ENCODE data around the gene SLC35F3. TPM values are rescaled to one million over a fixed set of nuclear protein-coding genes. Genes with fewer than 3 reads are reported as not detected.

The SLC35F3 gene
- total RNA-seq, 1 donor = not detected

DNA sequence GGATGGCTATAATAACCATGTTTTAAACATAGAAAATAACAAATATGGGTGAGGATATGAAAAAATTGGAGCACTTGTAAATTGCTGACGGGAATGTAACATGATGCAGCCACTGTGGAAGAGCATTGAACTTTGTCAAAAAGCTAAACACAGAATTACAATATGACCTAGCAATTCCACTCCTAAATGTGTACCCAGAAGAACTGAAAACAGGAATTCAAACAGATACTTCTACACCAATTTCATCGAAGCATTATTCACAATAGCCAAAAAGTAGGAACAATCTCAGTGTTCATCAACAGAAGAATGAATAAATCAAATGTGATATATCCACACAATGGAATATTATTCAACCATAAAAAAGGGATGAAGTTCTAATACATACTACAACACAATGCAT is 436.1 kb downstream of the SLC35F3 start:
- H3K27ac ChIP-seq (ENCODE audit: low read depth, low read length) = no peak overlapping the region
- TF ChIP-seq, protein P1, sequence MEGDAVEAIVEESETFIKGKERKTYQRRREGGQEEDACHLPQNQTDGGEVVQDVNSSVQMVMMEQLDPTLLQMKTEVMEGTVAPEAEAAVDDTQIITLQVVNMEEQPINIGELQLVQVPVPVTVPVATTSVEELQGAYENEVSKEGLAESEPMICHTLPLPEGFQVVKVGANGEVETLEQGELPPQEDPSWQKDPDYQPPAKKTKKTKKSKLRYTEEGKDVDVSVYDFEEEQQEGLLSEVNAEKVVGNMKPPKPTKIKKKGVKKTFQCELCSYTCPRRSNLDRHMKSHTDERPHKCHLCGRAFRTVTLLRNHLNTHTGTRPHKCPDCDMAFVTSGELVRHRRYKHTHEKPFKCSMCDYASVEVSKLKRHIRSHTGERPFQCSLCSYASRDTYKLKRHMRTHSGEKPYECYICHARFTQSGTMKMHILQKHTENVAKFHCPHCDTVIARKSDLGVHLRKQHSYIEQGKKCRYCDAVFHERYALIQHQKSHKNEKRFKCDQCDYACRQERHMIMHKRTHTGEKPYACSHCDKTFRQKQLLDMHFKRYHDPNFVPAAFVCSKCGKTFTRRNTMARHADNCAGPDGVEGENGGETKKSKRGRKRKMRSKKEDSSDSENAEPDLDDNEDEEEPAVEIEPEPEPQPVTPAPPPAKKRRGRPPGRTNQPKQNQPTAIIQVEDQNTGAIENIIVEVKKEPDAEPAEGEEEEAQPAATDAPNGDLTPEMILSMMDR (IDR thresholded peaks at IDR 0.05; ENCODE audit: extremely low read depth, low read depth, low read length) = no peak
- H3K79me2 ChIP-seq (ENCODE audit: insufficient read depth, low read length) = no peaks in the 10 kb centered on the region
- H3K4me1 ChIP-seq (ENCODE audit: insufficient read depth, low read length) = no peaks in the 10 kb centered on the region
- no peaks in the 10 kb centered on the region for H3K9me3 ChIP-seq (ENCODE audit: low read depth, low read length)
- H2AFZ ChIP-seq (ENCODE audit: low read length) = no peak overlapping the region
- H4K20me1 ChIP-seq (ENCODE audit: insufficient read depth, low read length) = no peaks in the 10 kb centered on the region
- H3K27me3 ChIP-seq (ENCODE audit: insufficient read depth, low read length) = no peaks in the 10 kb centered on the region
- H3K36me3 ChIP-seq (ENCODE audit: insufficient read depth, low read length) = no peaks in the 10 kb centered on the region
- no peak for DNase-seq (ENCODE audit: insufficient read length, low spot score, missing footprints)
- H3K4me2 ChIP-seq (ENCODE audit: insufficient read depth, low read length) = no peak overlapping the region
- no peak overlapping the region for H3K4me3 ChIP-seq (ENCODE audit: insufficient read depth, low read length)

DNA sequence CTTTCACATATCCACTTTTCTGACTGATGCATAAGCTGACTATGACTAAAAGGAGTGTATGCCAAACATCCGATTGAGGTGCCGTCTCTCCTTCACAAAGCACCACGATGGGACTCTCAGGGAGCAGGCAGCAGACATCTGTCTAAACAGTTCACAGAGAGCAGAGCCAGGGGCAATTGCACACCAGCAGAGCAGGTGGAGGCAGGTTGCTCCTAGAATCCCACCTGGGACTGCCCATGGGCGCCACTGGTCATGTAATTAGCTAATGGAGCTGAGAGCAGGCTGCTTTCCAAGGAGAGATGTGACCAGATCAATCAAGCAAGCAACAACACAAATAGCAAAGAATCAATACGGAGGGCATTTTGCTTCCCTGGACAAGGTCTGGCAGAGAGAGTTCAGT is 438.3 kb downstream of the SLC35F3 start:
- Histone ChIP-seq H3K27ac (ENCODE audit: low read depth, low read length) (no peak overlapping the region), H3K4me2 (ENCODE audit: insufficient read depth, low read length) (no peak overlapping the region), H3K27me3 (ENCODE audit: insufficient read depth, low read length) (no peaks in the 10 kb centered on the region), H3K36me3 (ENCODE audit: insufficient read depth, low read length) (no peaks in the 10 kb centered on the region), H3K79me2 (ENCODE audit: insufficient read depth, low read length) (no peaks in the 10 kb centered on the region), H2AFZ (ENCODE audit: low read length) (no peak overlapping the region), H3K4me1 (ENCODE audit: insufficient read depth, low read length) (no peaks in the 10 kb centered on the region), H4K20me1 (ENCODE audit: insufficient read depth, low read length) (no peaks in the 10 kb centered on the region), H3K4me3 (ENCODE audit: insufficient read depth, low read length) (no peak overlapping the region), H3K9me3 (ENCODE audit: low read depth, low read length) (no peaks in the 10 kb centered on the region)
- no peak for DNase-seq (ENCODE audit: insufficient read length, low spot score, missing footprints)
- TF ChIP-seq, protein P1 (IDR thresholded peaks at IDR 0.05; ENCODE audit: extremely low read depth, low read depth, low read length) = no peak

DNA sequence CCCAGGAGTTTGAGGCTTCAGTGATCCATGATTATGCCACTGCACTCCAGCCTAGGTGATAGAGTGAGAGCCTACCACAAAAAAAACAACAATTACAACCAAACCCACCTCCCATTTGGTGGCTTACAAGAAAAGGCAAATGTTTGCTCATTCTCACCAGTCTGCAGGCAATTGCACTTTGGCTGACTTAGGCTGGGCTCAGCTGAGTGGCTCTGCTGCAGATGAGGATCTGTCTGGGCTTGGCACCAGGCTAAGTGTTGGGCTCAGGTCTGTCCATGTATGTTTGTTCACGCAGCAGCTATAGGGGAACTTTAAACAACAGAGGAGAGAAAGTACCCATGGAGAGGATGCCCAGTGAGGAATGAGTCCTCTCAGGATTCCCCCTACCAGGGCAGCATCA is 440.8 kb downstream of the SLC35F3 start:
- DNase-seq (ENCODE audit: insufficient read length, low spot score, missing footprints) = no peak
- H3K4me1 ChIP-seq (ENCODE audit: insufficient read depth, low read length) = no peaks in the 10 kb centered on the region
- H4K20me1 ChIP-seq (ENCODE audit: insufficient read depth, low read length) = no peaks in the 10 kb centered on the region
- no peaks in the 10 kb centered on the region for H3K36me3 ChIP-seq (ENCODE audit: insufficient read depth, low read length)
- no peaks in the 10 kb centered on the region for H3K27me3 ChIP-seq (ENCODE audit: insufficient read depth, low read length)
- H3K4me2 ChIP-seq (ENCODE audit: insufficient read depth, low read length) = no peak overlapping the region
- no peaks in the 10 kb centered on the region for H3K79me2 ChIP-seq (ENCODE audit: insufficient read depth, low read length)
- no peak overlapping the region for H3K27ac ChIP-seq (ENCODE audit: low read depth, low read length)
- no peak overlapping the region for H3K4me3 ChIP-seq (ENCODE audit: insufficient read depth, low read length)
- TF ChIP-seq, protein P1 (IDR thresholded peaks at IDR 0.05; ENCODE audit: extremely low read depth, low read depth, low read length) = no peak
- H2AFZ ChIP-seq (ENCODE audit: low read length) = no peak overlapping the region
- no peaks in the 10 kb centered on the region for H3K9me3 ChIP-seq (ENCODE audit: low read depth, low read length)

DNA sequence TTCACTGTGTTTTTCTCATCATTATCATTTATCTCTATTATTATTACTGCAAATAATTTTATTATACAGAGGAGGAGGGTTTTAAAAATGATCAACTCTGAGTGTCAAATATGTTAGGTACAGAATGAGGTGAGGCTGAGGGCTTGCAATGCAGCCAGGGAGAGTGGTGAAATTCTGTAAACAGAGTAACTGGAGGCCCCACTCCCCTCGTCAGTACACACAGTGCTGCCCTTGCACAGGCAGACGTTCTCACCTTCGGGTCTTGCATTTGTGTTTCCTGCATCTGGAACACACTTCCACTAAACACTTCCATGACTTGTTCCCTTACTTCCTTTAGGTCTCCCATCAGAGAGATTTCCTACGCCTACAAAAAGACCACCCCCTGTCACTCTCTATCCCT is 444.5 kb downstream of the SLC35F3 start:
- H3K27ac ChIP-seq (ENCODE audit: low read depth, low read length) = no peak overlapping the region
- no peaks in the 10 kb centered on the region for H3K9me3 ChIP-seq (ENCODE audit: low read depth, low read length)
- H3K27me3 ChIP-seq (ENCODE audit: insufficient read depth, low read length) = no peaks in the 10 kb centered on the region
- H3K4me3 ChIP-seq (ENCODE audit: insufficient read depth, low read length) = no peak overlapping the region
- H4K20me1 ChIP-seq (ENCODE audit: insufficient read depth, low read length) = no peaks in the 10 kb centered on the region
- no peak for DNase-seq (ENCODE audit: insufficient read length, low spot score, missing footprints)
- no peaks in the 10 kb centered on the region for H3K4me1 ChIP-seq (ENCODE audit: insufficient read depth, low read length)
- H3K4me2 ChIP-seq (ENCODE audit: insufficient read depth, low read length) = no peak overlapping the region
- H2AFZ ChIP-seq (ENCODE audit: low read length) = no peak overlapping the region
- no peaks in the 10 kb centered on the region for H3K79me2 ChIP-seq (ENCODE audit: insufficient read depth, low read length)
- TF ChIP-seq, protein P1 (IDR thresholded peaks at IDR 0.05; ENCODE audit: extremely low read depth, low read depth, low read length) = no peak
- H3K36me3 ChIP-seq (ENCODE audit: insufficient read depth, low read length) = no peaks in the 10 kb centered on the region
